HG03159 (cell line): ENCODE data around the gene SPSB1.
"Not testable (repeated sequence)": the region's sequence is repeated elsewhere in the genome, so short reads cannot be mapped to it uniquely, and the experiment has no call there.

ENCODE experiments used
- ATAC-seq: cut with Tn5 transposase; IDR thresholded peaks from one replicate; pipeline ENCODE4 v1.9.1; 2021; ENCODE audit warnings: mild to moderate bottlenecking, moderate library complexity; ENCODE audit not compliant: unreplicated experiment

Gene SPSB1

GRCh38 chr1:9299571-9300541 lies 7.2 kb downstream of the SPSB1 start:
- ATAC-seq, result not testable (repeated sequence)

- ATAC-seq, result no peak
These were observed 7.9 kb downstream of the SPSB1 start for GRCh38 chr1:9300573-9300972.

- no peak for ATAC-seq
These were observed 10.2 kb downstream of the SPSB1 start for GRCh38 chr1:9302745-9303524.

- ATAC-seq, result no peak
These were observed 11.2 kb downstream of the SPSB1 start for GRCh38 chr1:9303916-9304315.

GRCh38 chr1:9305216-9305615 lies 12.5 kb downstream of the SPSB1 start:
- ATAC-seq, result no peak

GRCh38 chr1:9306006-9306405 lies 13.3 kb downstream of the SPSB1 start:
- ATAC-seq, result no peak

GRCh38 chr1:9307303-9307702 lies 14.6 kb downstream of the SPSB1 start:
- ATAC-seq, result no peak

- ATAC-seq, result no peak
These were observed 15.6 kb downstream of the SPSB1 start for GRCh38 chr1:9308236-9308785.

- no peak for ATAC-seq
These were observed 16.4 kb downstream of the SPSB1 start for GRCh38 chr1:9309080-9309479.

- no peak for ATAC-seq
These were observed 17.3 kb downstream of the SPSB1 start for GRCh38 chr1:9309991-9310390.

- ATAC-seq, result no peak
These were observed 18.3 kb downstream of the SPSB1 start for GRCh38 chr1:9311029-9311428.

- ATAC-seq, result no peak
These were observed 18.8 kb downstream of the SPSB1 start for GRCh38 chr1:9311479-9311878.

GRCh38 chr1:9312168-9312720 lies 19.6 kb downstream of the SPSB1 start:
- ATAC-seq, result no peak

- no peak for ATAC-seq
These were observed 20.9 kb downstream of the SPSB1 start for GRCh38 chr1:9313576-9313975.

GRCh38 chr1:9314111-9314510 lies 21.4 kb downstream of the SPSB1 start:
- ATAC-seq, result no peak

GRCh38 chr1:9314711-9315379 lies 22.2 kb downstream of the SPSB1 start:
- ATAC-seq, result no peak

GRCh38 chr1:9315411-9316079 lies 22.9 kb downstream of the SPSB1 start:
- ATAC-seq, result no peak

GRCh38 chr1:9316080-9316444 lies 23.4 kb downstream of the SPSB1 start:
- no peak for ATAC-seq

- no peak for ATAC-seq
These were observed 23.8 kb downstream of the SPSB1 start for GRCh38 chr1:9316512-9316911.

- no peak for ATAC-seq
These were observed 24.4 kb downstream of the SPSB1 start for GRCh38 chr1:9317072-9317471.
